NCI-H2107 treated with DMSO at 0.1 percent for 48 hours (cell line): ENCODE measurements around the gene CHI3L1.

Source experiments
- DNase-seq: peaks from one replicate; lab custom pipeline; 2025; ENCODE audit not compliant: unreplicated experiment; lab: John Stamatoyannopoulos, UW

Gene CHI3L1

DNA sequence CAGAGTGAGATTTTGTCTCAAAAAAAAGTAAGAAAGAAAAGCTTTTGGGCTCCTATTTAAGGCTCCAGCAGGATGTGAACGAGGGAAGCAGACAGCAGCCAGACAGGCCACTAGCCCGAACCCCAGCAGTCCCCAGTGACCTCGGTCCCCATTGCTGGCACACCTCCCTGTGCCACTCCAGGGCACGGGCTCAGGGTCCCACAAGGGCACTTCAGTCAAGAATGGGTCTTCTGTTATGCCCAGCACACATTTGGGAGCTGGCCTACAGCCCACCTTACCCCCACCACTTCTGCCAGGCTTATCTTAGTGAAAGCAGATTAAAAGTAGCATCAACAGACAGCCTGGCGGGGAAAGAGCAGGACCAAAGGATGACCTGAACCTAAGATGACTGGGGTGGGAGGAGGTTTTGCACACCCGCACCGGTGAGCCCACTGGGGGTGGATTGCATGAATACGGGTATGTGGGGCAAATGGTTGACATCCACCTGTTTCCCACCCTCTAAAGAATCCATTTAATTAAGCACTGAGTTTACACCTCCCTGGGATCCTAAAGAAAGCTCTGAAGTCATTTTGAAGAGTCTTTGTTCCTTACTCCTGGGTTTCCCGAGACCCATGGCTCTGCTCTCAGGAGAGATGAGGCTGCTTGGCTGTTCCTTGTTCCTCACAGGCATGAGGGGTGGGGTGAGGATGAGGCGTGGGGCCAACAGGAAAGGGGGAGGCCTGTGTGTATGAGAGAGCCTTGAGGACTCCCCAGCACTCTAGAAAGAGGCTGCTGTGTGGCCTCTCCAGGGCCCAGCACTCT, 4.7 kb downstream of the CHI3L1 start:
- DNase-seq = no peak

- DNase-seq = no peak
Observed at GRCh38 chr1:203180611-203181330, 5.7 kb downstream of the CHI3L1 start.

GRCh38 chr1:203179667-203180005, 6.9 kb downstream of the CHI3L1 start:
- no peak for DNase-seq

GRCh38 chr1:203178821-203179666, 7.5 kb downstream of the CHI3L1 start:
- no peak for DNase-seq

GRCh38 chr1:203178083-203178482, 8.4 kb downstream of the CHI3L1 start:
- DNase-seq = no peak

DNA sequence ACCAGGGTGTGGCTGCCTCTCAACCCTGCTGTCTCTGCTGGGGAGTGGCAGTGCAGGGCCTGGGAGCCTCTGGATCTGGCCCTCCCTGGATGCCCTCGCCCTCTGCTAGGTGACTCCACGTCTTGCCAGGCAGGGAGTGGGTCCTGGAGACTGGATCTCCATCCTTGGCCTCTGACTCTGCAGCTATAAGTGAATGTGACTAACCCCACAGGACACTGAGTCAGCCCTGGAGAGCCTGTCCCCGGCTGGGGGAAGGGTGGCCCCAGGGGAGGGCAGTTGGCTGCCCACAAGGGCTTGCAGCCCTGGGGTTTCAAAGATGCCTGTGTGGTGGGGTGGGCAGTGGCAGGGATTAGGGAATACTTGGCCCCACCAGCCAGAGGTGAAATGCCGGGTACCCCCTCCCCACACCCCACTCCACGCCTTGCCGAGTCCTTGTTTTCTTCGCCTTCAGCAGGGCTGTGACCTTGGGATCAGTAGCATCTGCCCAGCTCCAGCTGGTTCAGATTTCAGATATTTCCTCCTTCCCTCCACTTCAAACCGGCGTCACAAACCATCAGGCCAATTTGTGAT, 8.9 kb downstream of the CHI3L1 start:
- DNase-seq = no peak

DNA sequence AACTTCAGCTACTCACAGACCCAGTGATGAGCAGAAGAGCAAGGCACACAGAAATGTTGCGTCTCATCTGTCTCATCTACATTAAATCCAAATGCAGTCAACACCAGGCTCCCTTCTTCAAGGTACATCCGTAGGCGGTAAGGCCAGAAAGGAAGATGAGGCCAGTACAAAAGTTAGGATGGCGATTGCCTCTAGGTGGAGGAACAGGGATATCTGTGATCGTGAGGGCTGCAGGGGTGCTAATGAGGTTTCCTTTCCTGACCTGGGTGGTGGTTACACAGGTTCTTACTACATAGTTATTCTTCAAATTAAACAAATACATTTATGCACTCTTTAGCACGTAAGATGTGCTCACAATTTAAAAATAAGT, 9.5 kb downstream of the CHI3L1 start:
- DNase-seq = no peak

DNA sequence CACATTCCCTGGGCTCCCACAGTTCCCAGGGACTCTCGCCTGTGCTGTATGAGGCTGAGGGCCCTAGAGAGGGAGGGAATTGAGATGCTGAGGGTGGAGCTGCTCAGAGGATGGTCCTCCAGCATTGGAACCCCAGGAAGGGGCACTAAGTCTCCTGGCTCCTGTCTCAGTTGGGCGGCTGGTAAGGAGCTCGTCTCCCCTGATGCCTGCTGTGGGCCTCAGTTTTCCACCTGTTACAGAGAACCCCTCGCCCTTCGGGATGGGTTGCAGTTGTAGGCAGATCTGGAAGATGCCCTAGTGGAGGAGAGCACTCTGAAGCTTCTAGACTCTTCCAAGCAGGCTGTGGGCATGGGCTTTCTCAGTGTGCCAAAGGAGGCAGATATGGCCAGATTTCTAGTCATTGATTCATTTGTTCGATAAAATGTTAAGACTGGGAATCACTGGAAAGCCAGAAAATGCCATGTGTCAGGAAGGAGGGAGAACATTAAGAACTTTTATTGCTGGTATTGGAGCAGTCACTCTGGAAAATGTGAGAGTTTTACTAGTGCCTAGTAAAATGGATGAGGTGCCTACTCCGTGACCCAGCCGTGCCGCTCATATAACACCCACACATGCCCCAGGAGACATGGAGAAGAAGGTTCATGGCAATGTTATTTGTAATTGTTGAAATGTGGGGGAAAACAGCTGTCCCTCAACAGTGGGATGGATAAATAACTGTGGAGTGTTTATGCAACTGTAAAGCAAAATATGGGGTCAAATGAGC, 10.1 kb downstream of the CHI3L1 start:
- no peak for DNase-seq

- DNase-seq = no peak
Observed at GRCh38 chr1:203175827-203176241, 10.7 kb downstream of the CHI3L1 start.

GRCh38 chr1:203175237-203175826, 11.2 kb downstream of the CHI3L1 start, which contains the start of gene MYBPH:
TSS of gene MYBPH (minus strand) at chr1:203175826. CDS start at chr1:203175755, 71 bp downstream.
- no peak for DNase-seq

GRCh38 chr1:203174324-203174985, 12.0 kb downstream of the CHI3L1 start:
- DNase-seq = no peak

- peak; percentile 97 for DNase-seq
Observed at GRCh38 chr1:203173566-203173965, 12.9 kb downstream of the CHI3L1 start.

DNA sequence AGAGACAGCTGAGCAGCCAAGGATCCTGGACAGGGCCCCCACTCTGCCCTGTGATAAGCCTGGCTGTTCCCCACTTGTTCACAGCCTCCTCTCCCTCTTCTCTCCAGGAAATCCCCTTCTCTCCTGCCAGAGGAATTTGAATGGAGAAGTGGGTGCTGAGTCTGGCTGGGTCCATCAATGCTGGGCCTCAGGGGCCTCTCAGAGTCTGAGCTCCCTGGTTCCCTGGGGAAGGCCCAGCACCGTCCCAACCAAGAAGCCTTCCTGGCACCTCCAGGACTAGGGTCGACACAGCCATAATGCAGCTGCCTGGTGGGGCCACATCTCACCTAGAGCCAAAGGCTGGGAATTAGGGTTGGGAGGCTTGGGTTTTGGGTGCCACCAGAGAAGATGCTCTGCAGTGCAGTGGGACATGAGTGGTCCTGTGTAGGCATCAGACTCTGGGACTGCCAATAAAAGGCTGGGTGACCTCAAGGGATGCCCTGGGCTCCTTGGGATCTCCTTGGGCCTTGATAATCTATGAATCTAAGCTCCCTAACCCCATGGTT, 13.4 kb downstream of the CHI3L1 start:
- no peak for DNase-seq

- DNase-seq = peak; percentile 77
Observed at GRCh38 chr1:203172184-203173010, 14.1 kb downstream of the CHI3L1 start.

- DNase-seq = no peak
Observed at GRCh38 chr1:203171341-203172183, 14.9 kb downstream of the CHI3L1 start.

DNA sequence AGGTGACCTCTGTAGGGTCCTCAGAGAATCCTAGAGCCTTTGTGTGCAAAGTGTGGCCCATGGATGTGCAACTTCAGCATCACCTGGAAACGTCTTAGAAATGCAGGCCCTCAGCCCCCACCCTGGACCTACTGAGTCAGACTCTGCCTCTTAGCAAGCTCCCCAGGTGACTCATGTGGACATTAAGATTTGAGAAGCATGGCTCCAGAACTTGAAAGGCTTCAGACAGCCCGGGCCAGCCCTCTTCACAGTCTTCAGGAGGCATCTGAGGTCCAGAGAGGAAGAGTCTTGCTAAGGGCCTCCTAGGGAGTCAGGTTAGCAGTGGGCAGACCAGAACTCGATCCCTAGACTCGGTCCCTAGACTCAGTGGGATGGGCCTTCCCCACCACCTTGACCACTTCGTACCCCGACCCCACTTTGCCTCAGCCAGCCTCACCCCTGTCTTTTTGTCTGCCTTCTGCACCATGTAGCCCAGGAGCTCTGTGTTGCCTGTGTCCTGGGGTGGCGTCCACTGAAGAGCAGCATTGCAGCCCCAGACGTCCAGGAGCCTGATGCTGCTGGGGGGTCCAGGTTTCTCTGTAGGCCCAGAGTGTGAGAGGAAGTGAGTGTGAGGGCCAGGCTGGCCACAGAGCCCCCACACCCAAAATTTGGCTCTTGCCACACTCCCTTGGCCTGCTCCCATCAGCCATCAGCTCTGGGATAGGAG, 15.7 kb downstream of the CHI3L1 start:
- no peak for DNase-seq
